Natural killer cell (primary cell): ENCODE results near the gene MACROD2. TPM values are rescaled to one million over a fixed set of nuclear protein-coding genes. Genes with fewer than 3 reads are reported as not detected.

Source experiments
- ATAC-seq, 3 donors: fragments of 150-1000 bp in 2 of 3; fragments of 200-7000 bp in 1 of 3; cut with Tn5 transposase; 1 replicate in 1 of 3; 2 replicates in 2 of 3; pipeline ENCODE4 v1.10.0; 2021; ENCODE audit warnings: mild to moderate bottlenecking in 2 of 3, moderate library complexity in 2 of 3
- DNase-seq, 2 donors: peaks; one replicate each; pipeline versions ENCODE4 v3.0.0 to v3.0.0-alpha.2; 2013 to 2021; ENCODE audit warnings: mixed read lengths in 1 of 2
- H3K27ac ChIP-seq: one replicate; pipeline ENCODE4 v1.5.1; 2013; ENCODE audit warnings: mild to moderate bottlenecking, low read length
- H3K27me3 ChIP-seq: one replicate; pipeline ENCODE4 v1.6.1; 2013; ENCODE audit warnings: low read length; ENCODE audit not compliant: control insufficient read depth, insufficient read depth
- H3K36me3 ChIP-seq: one replicate; pipeline ENCODE4 v1.6.1; 2013; ENCODE audit warnings: low read length; ENCODE audit not compliant: control insufficient read depth, insufficient read depth
- H3K4me1 ChIP-seq: one replicate; pipeline ENCODE4 v1.6.1; 2013; ENCODE audit warnings: low read length; ENCODE audit not compliant: control insufficient read depth, insufficient read depth
- H3K4me3 ChIP-seq: one replicate; pipeline ENCODE4 v1.5.1; 2013; ENCODE audit warnings: low read length
- H3K9me3 ChIP-seq: one replicate; pipeline ENCODE4 v1.6.1; 2013; ENCODE audit warnings: low read length; ENCODE audit not compliant: control insufficient read depth, insufficient read depth
- H3K27ac Mint-ChIP-seq, 2 donors: one replicate each; pipeline ENCODE4 v1.8.0; 2022; ENCODE audit warnings: mild to moderate bottlenecking in 2 of 2, mixed read lengths in 2 of 2, moderate library complexity in 1 of 2
- H3K27me3 Mint-ChIP-seq, 2 donors: one replicate each; pipeline ENCODE4 v1.8.0; 2022; ENCODE audit warnings: low read depth in 2 of 2, mixed read lengths in 2 of 2
- H3K36me3 Mint-ChIP-seq: one replicate; pipeline ENCODE4 v1.8.0; 2022; ENCODE audit warnings: mixed read lengths
- H3K4me1 Mint-ChIP-seq, 2 donors: one replicate each; pipeline ENCODE4 v1.8.0; 2022; ENCODE audit warnings: mixed read lengths in 2 of 2
- H3K4me3 Mint-ChIP-seq: one replicate; pipeline ENCODE4 v1.8.0; 2022; ENCODE audit warnings: mild to moderate bottlenecking, moderate library complexity, mixed read lengths
- H3K9me3 Mint-ChIP-seq, 2 donors: one replicate each; pipeline ENCODE4 v1.8.0; 2022; ENCODE audit warnings: mixed read lengths in 2 of 2
- WGBS: methylation state at CpG from one replicate; pipeline ENCODE4 v1.1.7; 2013; ENCODE audit warnings: missing lambda C conversion rate; ENCODE audit not compliant: insufficient coverage; 5-methylcytosine and 5-hydroxymethylcytosine counted together
- intact Hi-C: fragments of 100-400 bp; cut with micrococcal nuclease; formaldehyde crosslinking; loops from one replicate; pipeline ENCODE4 v1.14.2; 2022
- total RNA-seq, 4 donors: library from RNA; stranded (reverse); fragments of 120-200 nt in 1 of 4; gene quantifications; one replicate each; pipeline versions ENCODE4 v1.2.3 to v1.2.4, GENCODE V29; 2013 to 2022
- TF ChIP-seq, protein P1 (sequence below): fragments of 200-600 bp; IDR thresholded peaks from one replicate; pipeline ENCODE4 v1.8.0; 2022; ENCODE audit warnings: antibody characterized with exemption

MACROD2 gene
- total RNA-seq, 3 donors from 2014 or later (not counting 1 experiment from before 2014, with no cell fraction given): 0.19 to 0.88 TPM; not detected in 1

DNA sequence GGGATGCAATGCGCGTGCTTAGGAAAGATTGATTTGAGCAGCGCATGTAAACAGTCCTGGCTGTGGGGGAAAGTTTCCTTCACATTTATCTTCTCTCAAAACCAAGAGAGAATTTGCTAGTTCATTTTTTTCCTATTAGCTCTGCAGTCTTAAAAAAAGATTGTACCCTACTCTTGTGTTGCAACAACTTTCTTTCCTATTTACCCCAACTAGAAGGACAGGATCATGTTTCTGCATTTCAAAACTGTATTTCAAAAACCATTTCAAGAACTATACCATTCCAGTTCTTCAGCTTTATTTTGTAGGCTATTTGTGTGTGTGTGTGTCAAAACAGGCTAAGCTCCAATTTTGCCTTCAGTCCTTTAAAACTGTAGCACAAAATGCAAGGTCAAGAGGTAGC is 2104.8 kb downstream of the MACROD2 start:
- Mint-ChIP-seq H3K27me3 (peaks cover 0 to 2% of the 10 kb centered on the region in 2 donors), H3K4me1 (no peaks in the 10 kb centered on the region), H3K9me3 (no peaks in the 10 kb centered on the region), H3K36me3 (no peaks in the 10 kb centered on the region), H3K4me3 (no peak overlapping the region), H3K27ac (no peak overlapping the region)
- WGBS: 100% methylated on average over 2 of the region's 3 CpGs
- no peaks in the 10 kb centered on the region for H3K27me3 ChIP-seq
- H3K36me3 ChIP-seq: no peaks in the 10 kb centered on the region
- no peaks in the 10 kb centered on the region for H3K4me1 ChIP-seq
- intact Hi-C loops: no loop called here
- ATAC-seq (no peak), DNase-seq (no peak)
- TF ChIP-seq, protein P1, sequence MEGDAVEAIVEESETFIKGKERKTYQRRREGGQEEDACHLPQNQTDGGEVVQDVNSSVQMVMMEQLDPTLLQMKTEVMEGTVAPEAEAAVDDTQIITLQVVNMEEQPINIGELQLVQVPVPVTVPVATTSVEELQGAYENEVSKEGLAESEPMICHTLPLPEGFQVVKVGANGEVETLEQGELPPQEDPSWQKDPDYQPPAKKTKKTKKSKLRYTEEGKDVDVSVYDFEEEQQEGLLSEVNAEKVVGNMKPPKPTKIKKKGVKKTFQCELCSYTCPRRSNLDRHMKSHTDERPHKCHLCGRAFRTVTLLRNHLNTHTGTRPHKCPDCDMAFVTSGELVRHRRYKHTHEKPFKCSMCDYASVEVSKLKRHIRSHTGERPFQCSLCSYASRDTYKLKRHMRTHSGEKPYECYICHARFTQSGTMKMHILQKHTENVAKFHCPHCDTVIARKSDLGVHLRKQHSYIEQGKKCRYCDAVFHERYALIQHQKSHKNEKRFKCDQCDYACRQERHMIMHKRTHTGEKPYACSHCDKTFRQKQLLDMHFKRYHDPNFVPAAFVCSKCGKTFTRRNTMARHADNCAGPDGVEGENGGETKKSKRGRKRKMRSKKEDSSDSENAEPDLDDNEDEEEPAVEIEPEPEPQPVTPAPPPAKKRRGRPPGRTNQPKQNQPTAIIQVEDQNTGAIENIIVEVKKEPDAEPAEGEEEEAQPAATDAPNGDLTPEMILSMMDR: no peak
- no peak overlapping the region for H3K4me3 ChIP-seq
- no peaks in the 10 kb centered on the region for H3K9me3 ChIP-seq
- H3K27ac ChIP-seq: no peak overlapping the region

DNA sequence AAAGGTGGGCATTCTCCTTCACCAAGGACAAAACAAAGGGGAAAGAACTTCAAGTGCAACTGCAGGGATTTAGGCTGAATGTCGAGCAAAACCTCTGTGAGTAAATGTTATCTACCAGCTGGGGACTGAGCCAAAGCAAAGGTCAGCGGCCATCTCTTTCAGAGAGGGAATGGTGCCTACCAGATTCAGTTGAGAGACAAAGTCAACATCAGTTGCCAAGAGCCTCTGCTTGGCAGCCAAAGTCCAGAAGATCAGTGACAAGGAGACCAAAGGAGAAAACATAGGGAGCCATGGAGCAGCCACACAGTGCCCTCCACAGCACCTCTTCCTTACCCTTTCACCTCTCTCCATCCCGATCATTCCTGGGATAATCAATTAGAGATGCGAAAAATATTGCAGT is 2105.5 kb downstream of the MACROD2 start:
- H3K9me3 Mint-ChIP-seq: no peaks in the 10 kb centered on the region
- ATAC-seq: no peak
- intact Hi-C loops: no loop called here
- no peaks in the 10 kb centered on the region for H3K4me1 Mint-ChIP-seq
- no peak overlapping the region for H3K27ac Mint-ChIP-seq
- DNase-seq: no peak
- peaks cover 0 to 2% of the 10 kb centered on the region in 2 donors for H3K27me3 Mint-ChIP-seq
- no peaks in the 10 kb centered on the region for H3K36me3 Mint-ChIP-seq
- H3K4me3 Mint-ChIP-seq: no peak overlapping the region
- no peak overlapping the region for H3K4me3 ChIP-seq
- H3K27ac ChIP-seq: no peak overlapping the region
- H3K9me3 ChIP-seq: no peaks in the 10 kb centered on the region
- 92% methylated on average over 3 of the region's 4 CpGs for WGBS
- TF ChIP-seq, protein P1: no peak
- H3K36me3 ChIP-seq: no peaks in the 10 kb centered on the region
- H3K27me3 ChIP-seq: no peaks in the 10 kb centered on the region
- H3K4me1 ChIP-seq: no peaks in the 10 kb centered on the region

Other genes starting within 250 kb of the MACROD2 start
- 10 to 100 TPM in 2 of 3 donors, 1 to 10 TPM in 1; 8.4 to 11.1 (median 10.0) TPM for gene ESF1, start 210.6 kb upstream of the MACROD2 start, total RNA-seq
- gene NDUFAF5, start 210.5 kb upstream of the MACROD2 start, total RNA-seq: 10 to 100 TPM; 63.4 to 75.9 (median 63.7) TPM
- not detected for gene SEL1L2, start 4.9 kb upstream of the MACROD2 start, total RNA-seq